Transverse colon (tissue), 3 donors: ENCODE data around the gene RBFOX1.

Experiments
- EP300 ChIP-seq: sonication (generic); formaldehyde crosslinking; IDR thresholded peaks from one replicate; pipeline ENCODE4 v1.6.1; 2017; ENCODE audit warnings: antibody characterized with exemption, low read depth
- POLR2A ChIP-seq: fragments of 450-650 bp; IDR thresholded peaks from one replicate; pipeline ENCODE4 v1.6.1; 2016; ENCODE audit warnings: antibody characterized with exemption, mild to moderate bottlenecking, moderate library complexity
- POLR2AphosphoS5 ChIP-seq, 3 donors: sonication (generic); formaldehyde crosslinking; IDR thresholded peaks; one replicate each; pipeline ENCODE4 v1.6.1; 2016; ENCODE audit warnings: antibody characterized with exemption in 3 of 3

DNA sequence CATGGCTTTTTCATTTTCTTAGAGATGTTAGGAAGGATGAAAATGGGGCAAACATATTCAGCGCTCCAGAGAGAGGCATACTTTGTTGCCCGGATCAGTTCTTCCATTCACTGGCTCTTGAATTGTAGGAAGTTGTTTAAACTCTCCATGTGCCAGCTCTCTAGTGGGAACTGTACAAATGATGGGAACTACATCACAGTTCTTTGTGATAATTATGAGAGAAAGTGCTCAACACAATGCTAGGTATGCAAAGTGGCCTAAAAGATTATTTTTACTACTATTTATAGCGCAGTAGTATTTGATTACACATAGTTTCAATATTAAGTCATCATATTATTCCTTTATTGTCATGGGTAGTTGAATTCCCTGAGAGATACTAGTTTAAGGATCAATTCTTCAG, 268.5 kb downstream of the RBFOX1 start:
- TF ChIP-seq POLR2AphosphoS5 (IDR thresholded peaks at IDR 0.05) (no peak), EP300 (no peak), POLR2A (no peak)
